ENCODE data around the gene SNX20.

Gene SNX20

DNA sequence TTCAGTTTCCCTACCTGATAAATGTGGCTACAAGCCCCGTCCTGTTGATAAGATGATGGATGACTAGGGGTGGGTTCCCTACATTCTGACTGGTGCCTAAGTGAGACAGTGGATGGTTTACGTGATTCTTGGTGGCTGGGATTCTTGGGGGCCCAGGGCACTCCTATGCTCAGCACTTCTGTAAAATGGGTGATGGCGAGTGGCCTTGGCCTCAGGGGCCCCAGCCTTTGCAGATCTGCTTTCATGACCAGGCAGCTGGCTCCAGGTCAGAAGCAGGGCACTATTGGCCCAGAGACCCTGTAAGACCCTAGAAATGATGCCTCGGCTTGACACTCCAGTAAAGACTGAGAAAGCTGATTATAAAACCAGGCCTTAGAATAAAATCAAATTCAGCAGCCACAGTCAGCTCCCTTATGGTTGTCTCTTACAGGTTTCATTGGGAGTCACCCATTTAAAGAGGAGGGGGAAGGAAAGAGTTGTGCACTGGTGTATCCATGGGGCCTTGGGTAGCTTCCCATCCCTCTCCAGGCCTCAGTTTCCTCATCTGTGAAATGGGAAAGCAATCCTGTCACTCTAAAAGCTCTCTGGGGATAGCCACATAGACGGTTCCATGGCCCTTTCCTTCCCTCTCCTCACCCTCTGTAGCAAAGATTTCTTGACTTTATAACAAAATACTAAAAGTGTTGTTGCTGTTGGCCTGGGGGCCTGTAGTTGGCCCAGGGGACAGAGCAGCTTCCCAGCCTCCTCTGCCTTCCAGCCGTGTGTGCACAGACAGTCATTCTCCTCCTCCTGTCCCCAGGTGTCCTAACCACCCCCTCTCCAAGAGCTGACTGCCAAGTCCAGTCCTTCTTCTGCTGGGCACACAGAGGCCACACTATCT, 1.2 kb downstream of the SNX20 start:
- DNase-seq: no peak

DNA sequence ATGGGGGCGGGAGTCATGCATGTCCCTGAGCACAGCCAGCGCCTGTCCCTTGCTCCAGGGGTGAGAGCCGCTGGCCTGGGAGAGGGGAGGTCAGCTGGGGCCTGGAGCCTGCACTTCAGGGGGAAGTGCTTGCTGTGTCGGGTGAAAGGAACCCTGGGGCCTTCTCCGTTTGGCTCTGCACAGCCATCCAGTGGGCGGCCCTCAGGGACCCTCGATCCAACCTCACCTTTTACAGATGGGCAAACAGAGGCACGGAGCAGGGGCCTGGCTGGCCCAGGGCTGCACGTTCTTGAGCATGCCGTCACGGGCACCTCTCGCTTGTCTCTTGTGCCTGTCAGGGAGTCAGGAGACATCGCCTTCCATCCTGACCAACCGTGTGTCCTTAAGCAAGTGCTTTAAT, 1.8 kb downstream of the SNX20 start:
- no peak for DNase-seq

- no peak for DNase-seq
Observed at GRCh38 chr16:50678531-50678930, 2.6 kb downstream of the SNX20 start.

DNA sequence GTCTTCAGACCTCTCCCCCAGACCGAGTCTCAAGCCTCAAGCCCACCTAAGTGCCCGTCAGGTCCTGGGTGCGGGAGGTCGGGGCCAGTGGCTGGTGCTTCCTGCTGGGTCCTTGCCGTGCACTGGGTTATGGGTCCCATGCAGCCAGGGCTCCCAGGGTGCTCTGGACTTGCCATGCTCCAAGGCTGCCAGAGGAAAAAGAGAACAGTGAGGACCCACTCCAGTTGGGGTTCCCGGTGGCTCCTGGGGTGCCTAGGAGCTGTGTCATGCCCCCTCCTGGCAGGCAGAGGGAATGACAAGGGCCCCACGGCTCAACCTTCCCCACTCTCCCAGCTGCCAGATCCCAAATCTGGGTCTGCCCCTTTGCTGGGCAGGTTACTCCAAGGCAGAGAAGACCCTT, 3.8 kb downstream of the SNX20 start:
- peak; percentile 23 for DNase-seq

DNA sequence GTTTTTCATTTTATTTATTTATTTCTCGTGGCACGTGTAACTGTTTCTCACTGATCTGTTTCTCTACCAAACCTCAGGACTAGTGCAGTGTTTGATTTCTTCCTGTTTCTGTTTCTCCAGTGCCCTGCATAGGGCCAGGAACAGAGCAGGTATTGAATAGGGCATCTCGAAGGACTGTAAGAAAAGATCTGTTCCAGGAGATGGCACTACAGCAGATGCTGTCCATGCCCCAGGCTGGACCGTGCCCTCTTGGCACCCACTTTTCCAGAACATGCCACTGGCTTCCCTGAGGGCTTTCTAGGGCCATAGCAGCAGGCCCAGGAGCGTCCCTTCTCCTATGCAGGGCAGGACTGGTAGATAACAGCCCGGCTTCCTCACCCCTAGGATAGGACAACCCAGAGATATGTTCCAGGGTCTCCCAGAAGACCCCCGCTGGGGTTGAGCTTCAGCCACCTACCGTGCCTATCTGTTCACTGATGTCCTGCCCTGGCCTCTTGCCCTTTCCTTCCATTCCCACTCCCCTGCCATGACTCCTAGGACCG, 4.4 kb downstream of the SNX20 start:
- no peak for DNase-seq

DNA sequence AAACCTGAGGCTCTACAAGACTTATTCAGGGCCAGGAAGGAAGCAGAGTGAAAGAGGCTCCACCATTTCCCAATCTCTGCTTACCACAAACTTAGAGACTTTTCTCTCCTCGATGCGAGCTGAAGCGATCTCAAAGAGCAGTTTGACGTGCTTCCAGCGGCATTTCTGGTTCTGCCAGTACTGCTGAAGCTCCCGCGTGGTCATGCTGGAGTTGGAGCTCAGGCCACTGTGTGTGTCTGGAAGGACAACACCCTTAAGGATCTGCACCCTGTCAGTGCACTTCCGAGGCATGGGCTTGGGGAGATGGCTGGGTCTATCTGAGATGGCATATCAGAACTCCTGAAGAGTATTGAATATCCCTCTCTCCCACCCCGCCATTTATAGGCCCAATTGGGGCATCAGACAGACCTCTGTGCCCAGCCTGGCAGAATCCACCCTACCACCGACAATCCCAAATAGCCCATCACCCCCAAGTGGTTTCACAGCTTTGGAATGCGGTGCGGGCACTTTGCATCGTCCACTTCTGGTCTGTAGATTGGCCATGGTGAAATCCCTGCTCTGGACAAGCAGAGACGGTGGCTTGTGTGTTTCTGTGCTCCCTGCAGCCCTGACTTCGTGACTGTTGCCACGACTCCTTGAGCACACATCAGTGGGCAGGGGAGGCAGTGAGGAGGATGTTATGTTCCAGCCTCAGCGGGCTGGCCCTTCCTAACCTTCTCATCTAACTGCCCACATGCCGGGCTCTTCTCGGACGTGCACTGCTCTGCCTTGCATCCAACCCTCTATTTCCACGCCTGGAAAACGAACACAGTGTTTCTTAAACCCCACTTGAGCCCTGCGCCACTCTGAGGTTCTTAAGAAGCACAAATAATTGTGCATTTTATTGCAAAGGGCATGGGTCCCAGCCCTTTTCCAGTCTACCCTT, 5.2 kb downstream of the SNX20 start:
- no peak for DNase-seq

GRCh38 chr16:50674831-50675230, 6.3 kb downstream of the SNX20 start:
- DNase-seq: no peak

GRCh38 chr16:50673496-50674275, 7.4 kb downstream of the SNX20 start:
- DNase-seq: no peak

DNA sequence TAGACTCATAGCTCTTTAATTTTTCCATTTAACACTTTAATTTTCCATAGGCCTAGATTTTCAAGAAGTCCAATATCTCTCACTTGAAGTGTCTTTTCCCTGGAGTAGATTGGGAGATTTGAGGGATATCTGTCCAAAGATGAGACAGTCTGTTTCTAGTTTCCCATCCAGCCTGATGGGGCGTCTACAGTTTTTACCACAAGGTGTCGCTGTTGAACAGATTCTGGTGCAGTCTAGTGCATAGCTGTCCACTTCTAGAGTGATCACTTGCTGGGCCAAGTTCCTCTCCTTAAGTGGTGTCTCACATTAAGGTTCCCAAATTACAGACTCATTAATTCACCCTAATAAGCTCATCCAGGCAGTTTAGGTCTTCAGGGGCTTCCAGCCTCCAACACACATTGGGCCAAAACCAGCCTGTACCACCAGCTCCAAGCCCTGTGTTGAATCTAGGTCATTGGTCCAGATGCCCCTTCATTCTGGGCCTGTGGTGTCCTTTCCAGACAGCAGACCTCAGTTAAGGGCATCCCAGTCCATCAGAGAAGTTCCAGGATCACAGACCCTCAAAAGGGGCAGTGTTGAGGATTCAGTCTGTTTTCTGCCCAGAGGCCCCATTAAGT, 9.4 kb downstream of the SNX20 start:
- peak; percentile 74 for DNase-seq

DNA sequence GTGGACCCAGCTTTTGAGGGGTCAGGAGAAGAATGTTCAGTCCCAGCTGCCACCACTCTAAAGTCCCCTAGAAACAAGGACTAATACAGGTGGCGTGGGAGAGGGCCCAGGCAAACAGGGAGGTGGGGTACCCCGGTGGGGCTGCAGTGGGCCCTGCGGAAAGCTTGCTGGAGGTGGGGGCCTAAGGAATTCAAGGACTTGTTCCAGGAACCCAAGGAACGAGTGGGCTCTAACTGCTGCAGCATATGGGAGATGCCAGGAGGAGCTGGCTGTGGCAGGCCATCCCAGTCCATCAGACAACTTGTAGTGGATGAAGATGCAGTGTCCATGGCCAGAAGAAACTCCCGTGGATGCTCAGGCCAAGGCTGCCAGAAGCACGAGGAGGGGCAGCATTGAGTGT, 10.6 kb downstream of the SNX20 start:
- no peak for DNase-seq

DNA sequence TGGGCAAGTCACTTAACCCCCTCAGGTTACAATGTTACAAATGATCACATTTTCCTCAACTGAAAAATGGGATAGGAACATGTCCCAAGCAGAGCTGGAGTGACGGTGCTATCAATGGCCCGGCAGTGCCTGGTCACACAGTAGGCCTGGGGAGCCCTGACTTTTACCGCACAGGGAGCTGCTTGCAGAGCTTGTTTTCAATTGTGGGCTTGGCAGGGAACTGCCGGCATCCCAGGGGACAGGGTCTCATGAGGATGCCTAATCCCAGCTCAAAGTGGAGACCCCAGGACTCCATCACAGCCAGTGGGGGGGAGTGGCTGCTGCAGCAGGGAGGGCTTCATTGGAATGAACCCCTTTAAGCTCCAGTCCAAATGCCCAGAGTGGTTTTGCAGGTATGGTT, 11.4 kb downstream of the SNX20 start:
- DNase-seq: no peak

DNA sequence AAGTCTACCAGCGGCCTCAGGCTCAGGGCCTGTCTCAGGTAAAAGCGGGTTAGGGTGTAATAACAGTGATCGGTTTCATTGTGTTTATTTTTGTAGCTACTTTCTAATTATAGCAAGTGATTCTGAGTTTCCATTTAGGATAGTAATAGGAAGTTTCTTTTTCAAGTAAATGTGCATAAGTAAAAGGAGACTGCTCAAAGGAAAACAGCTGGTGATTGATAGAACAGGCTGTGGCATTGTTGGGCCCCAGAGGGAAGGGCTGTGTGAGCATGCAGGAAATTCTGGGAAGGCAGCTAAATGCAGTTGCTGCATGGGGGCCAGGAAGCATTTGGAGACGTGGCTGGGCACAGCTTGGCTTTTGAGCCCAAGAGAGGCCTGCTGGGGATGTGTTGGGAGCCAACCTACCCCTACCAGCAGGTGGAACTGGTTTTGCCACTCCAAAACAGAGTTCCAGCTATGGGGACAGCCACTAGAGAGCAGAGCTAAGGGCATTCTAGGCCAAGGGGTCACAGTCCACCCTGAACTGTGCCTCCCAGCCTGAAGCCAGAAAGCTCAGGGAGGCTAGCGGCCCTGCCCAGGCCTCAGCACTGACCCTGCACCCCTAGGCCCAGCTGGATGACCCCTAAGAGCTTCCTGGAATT, 12.6 kb downstream of the SNX20 start:
- no peak for DNase-seq

- DNase-seq: peak; percentile 29
Observed at GRCh38 chr16:50667497-50668367, 13.4 kb downstream of the SNX20 start.

DNA sequence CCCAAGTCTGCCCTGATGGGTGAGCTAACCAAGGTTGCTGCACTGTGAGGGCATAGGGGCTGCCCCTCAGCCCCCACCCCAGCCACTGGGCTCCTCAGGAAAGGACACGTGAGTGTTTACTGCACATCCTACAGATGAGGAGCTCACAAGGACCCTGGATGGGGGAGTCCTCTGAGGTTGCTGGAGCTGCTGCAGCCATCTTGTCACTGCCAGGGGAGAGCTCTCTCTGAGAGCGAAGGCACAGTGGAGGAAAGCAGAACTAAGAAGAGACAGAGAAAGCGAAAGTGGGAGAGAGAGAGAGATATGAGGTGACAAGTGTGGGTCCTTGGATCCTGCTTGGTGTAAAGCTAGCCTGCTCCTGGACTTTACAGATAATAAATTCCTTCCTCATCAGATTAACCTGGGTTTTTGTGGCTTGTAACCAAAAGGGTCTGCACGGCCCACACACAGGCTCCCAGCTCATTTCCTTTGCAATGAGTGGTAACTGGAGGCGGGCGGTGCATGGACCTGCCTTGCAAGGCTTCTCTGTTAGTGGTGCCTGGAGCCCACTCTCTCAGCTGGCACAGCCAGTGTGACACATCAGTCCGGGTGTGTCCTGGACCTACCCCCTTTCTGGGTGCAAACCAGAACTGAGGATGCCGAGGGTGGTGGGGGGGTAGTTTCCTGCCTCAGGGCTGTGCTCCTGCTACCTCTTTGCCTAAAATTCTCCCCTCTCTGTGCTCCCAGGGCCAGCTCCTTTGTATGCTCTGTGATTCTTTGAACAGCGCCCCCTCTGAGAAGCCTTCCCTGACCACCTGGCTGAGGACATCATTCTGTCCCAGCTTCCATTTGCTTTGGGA, 14.2 kb downstream of the SNX20 start:
- DNase-seq: peak; percentile 59

DNA sequence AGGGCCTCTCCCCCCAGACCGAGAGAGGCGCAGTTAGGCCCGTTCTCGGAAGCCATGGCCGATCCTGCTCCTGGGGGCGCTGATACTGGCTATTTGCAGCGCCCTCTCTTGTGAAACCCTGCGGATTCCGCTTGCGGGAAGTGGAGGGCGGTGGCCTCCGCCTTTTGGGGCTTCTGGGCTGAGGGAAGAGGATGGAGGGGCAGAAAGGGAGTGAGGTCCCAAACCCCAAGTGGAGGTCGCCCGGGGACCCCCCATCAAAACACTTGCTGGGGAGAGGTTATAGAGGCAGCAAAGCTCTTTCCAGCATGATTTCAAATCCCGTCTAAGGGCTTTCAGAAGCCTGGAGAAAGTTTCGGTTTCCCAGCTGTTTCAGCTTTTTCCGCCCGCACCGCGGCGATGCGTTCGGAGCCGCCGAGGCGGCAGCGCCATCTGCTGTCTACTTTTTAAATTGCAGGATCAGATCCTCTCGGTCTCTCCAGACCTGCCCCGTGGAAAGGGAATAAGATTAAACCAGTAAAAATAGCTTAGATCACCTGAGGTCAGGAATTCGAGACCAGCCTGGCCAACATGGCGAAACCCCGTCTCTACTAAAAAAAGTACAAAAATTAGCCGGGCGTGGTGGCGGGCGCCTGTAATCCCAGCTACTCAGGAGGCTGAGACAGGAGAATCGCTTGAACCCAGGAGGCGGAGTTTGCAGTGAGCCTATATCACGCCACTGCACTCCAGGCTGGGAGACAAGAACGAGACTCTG, 15.8 kb downstream of the SNX20 start:
- DNase-seq: peak; percentile 85

- DNase-seq: no peak
Observed at GRCh38 chr16:50664270-50664669, 16.8 kb downstream of the SNX20 start.

GRCh38 chr16:50662306-50662940, 18.7 kb downstream of the SNX20 start:
- no peak for DNase-seq

- no peak for DNase-seq
Observed at GRCh38 chr16:50659806-50660205, 21.3 kb downstream of the SNX20 start.

GRCh38 chr16:50657241-50657640, 23.9 kb downstream of the SNX20 start:
- DNase-seq: no peak
